Lower leg skin (tissue), 4 donors: ENCODE data around the gene ZBTB7C. TPM values are rescaled to one million over a fixed set of nuclear protein-coding genes. Genes with fewer than 3 reads are reported as not detected.

ENCODE experiments used
- DNase-seq, 2 donors: peaks; one replicate each; pipeline ENCODE4 v3.0.0-alpha.2; 2019; ENCODE audit warnings: low spot score in 2 of 2
- H3K4me3 ChIP-seq: fragments of 200-600 bp; sonication (generic); 2 replicates; pipeline ENCODE4 v1.5.1; 2017; ENCODE audit warnings: mild to moderate bottlenecking, low read depth; ENCODE audit not compliant: poor library complexity, severe bottlenecking
- POLR2A ChIP-seq, 2 donors: fragments of 450-650 bp; IDR thresholded peaks; one replicate each; pipeline ENCODE4 v1.6.1; 2016 to 2017; ENCODE audit warnings: antibody characterized with exemption in 2 of 2, mild to moderate bottlenecking in 1 of 2, moderate library complexity in 1 of 2
- WGBS, 2 donors: methylation state at CpG; one replicate each; pipeline ENCODE4 v1.1.5; 2018; 5-methylcytosine and 5-hydroxymethylcytosine counted together
- intact Hi-C: fragments of 100-400 bp; cut with DNase I; formaldehyde crosslinking; loops from one replicate; pipeline ENCODE4 v1.15.0; 2023; ENCODE audit warnings: low total_unique reads
- total RNA-seq, 4 donors: library from RNA; depleted of rRNA; stranded (reverse); fragments of >200 nt; gene quantifications; one replicate each; pipeline ENCODE4 v1.1.0, GENCODE V29; 2016
- TF ChIP-seq, protein P1 (sequence below), 3 donors: fragments of 450-650 bp; IDR thresholded peaks; one replicate each; pipeline ENCODE4 v1.5.1; 2016; ENCODE audit warnings: antibody characterized with exemption in 3 of 3, mild to moderate bottlenecking in 3 of 3, moderate library complexity in 2 of 3

ZBTB7C gene
- total RNA-seq, 4 donors from 2014 or later = 44.2 to 59.7 (median 50.7) TPM

DNA sequence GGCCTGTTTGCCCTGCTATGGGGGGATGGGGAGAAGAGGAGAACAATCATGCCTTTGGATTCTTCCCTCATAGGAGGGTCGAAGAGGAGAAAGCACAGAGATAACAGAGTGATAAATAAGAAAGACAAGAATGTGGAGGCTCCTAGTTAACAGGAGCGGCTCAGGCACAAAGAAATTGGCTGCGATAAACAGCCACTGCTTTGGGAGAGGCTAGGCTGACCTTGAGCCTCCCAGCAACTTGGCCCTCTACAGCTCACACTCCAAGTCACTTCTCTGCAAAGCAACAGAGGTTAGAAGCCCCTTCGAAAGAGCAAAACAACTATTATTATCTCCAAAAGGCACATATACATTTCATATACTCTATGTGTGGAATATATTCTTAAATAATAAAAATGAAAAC lies 69.5 kb downstream of the ZBTB7C start:
- WGBS, 2 donors = 86 to 87% methylated on average over 4 of the region's 4 CpGs
- intact Hi-C loops = loop anchor here (10.0 kb wide), 1 partner anchor 305 kb away; no protein-coding TSS in a partner anchor
- no peak overlapping the region for H3K4me3 ChIP-seq
- DNase-seq = no peak
- TF ChIP-seq, protein P1, sequence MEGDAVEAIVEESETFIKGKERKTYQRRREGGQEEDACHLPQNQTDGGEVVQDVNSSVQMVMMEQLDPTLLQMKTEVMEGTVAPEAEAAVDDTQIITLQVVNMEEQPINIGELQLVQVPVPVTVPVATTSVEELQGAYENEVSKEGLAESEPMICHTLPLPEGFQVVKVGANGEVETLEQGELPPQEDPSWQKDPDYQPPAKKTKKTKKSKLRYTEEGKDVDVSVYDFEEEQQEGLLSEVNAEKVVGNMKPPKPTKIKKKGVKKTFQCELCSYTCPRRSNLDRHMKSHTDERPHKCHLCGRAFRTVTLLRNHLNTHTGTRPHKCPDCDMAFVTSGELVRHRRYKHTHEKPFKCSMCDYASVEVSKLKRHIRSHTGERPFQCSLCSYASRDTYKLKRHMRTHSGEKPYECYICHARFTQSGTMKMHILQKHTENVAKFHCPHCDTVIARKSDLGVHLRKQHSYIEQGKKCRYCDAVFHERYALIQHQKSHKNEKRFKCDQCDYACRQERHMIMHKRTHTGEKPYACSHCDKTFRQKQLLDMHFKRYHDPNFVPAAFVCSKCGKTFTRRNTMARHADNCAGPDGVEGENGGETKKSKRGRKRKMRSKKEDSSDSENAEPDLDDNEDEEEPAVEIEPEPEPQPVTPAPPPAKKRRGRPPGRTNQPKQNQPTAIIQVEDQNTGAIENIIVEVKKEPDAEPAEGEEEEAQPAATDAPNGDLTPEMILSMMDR (IDR thresholded peaks at IDR 0.05) = no peak
- no peak for TF ChIP-seq POLR2A (IDR thresholded peaks at IDR 0.05)

DNA sequence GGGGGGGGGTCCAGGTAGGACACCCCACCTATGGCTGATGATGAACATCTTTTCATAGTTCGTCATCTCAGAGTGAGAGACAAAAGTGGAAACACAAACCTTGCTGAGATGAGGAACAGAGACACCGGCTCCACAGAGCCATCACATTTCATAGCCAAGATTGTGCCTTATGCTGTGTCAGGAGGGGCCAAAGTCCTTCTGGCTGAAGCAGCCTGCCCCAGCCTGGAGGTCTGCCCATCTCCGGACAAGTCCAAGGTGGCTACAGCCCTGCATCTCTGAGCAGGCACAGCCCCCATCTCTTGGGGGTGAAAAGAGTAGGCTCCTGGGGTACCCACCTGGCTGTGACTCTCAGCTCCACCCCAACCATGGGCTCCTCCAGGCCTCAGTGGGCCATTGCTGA lies 70.3 kb downstream of the ZBTB7C start:
- DNase-seq = no peak
- WGBS, 2 donors = 96 to 97% methylated on average over 3 of the region's 3 CpGs
- H3K4me3 ChIP-seq = no peak overlapping the region
- TF ChIP-seq, protein P1 (IDR thresholded peaks at IDR 0.05) = no peak
- TF ChIP-seq POLR2A (IDR thresholded peaks at IDR 0.05) = no peak
- intact Hi-C loops = loop anchor here (10.0 kb wide), 1 partner anchor 304 kb away; no protein-coding TSS in a partner anchor

DNA sequence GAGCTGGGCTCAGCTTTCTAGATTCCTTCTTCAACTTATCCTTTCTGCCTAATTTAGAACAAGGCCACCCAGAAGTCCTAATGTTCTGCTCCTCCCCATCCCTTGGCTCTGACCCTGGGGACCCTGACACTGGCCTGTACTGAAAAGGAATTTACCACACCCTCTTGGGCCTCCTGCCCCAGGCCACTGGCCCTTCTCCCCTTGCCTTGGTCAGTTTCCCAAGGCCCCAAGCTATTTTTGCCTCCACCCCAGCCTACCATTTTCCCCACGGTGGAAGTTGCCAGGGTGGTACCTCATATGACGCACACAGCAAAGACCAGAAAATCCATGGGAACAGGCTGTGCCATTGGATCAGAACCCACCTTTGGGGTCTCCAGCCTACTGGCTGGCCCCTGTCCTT lies 72.1 kb downstream of the ZBTB7C start:
- TF ChIP-seq POLR2A (IDR thresholded peaks at IDR 0.05) = no peak
- TF ChIP-seq, protein P1 (IDR thresholded peaks at IDR 0.05) = no peak
- H3K4me3 ChIP-seq = no peak overlapping the region
- WGBS, 2 donors = 73 to 83% methylated on average over 2 of the region's 2 CpGs
- no peak for DNase-seq
- intact Hi-C loops = loop anchor here (10.0 kb wide), 1 partner anchor 302 kb away; no protein-coding TSS in a partner anchor

DNA sequence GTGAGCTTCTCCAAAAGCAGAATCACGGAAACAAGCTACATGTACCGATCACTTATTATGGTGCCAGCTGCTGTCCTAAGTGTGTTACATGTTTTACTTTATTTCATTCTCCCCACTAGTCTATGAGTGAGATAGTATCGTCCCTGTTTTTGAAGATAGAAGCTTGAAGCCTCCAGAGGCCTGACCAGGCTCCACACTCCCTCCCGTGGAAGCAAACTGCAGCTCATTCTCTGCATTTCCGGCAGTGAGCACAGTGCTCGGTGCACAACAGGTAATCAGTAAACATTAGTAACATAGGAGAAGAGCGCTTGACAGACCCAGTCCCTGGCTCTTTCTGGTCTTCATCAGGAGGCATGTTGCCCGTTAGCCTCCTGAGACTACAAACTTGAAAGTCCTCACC lies 72.9 kb downstream of the ZBTB7C start:
- intact Hi-C loops = loop anchor here (10.0 kb wide), 1 partner anchor 302 kb away; no protein-coding TSS in a partner anchor
- DNase-seq = no peak
- TF ChIP-seq, protein P1 (IDR thresholded peaks at IDR 0.05) = no peak
- WGBS, 2 donors = 65 to 78% methylated on average over 8 of the region's 8 CpGs
- no peak overlapping the region for H3K4me3 ChIP-seq

DNA sequence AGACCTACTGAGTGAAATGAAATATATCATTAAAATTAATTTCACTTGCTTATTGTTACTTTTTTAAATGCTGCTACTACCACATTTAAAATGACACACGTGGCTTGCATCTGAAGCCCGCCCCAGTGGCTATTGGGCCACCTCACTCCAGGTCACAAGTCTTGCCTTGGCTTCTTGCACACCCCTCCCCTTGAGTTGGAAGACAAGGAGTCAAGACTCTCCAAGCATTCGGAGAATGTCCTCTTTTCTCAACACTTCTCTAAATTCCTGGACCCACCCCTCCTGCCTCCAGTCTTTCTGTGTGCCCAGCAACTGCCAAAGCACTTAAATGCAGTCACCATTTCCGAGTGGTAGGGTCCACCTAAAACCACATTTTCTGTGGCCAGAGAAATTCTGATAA lies 73.4 kb downstream of the ZBTB7C start:
- no peak for DNase-seq
- TF ChIP-seq, protein P1 (IDR thresholded peaks at IDR 0.05) = no peak
- TF ChIP-seq POLR2A (IDR thresholded peaks at IDR 0.05) = no peak
- intact Hi-C loops = loop anchor here (10.0 kb wide), 1 partner anchor 301 kb away; no protein-coding TSS in a partner anchor
- 72 to 75% methylated on average over 4 of the region's 4 CpGs for WGBS, 2 donors
- no peak overlapping the region for H3K4me3 ChIP-seq

DNA sequence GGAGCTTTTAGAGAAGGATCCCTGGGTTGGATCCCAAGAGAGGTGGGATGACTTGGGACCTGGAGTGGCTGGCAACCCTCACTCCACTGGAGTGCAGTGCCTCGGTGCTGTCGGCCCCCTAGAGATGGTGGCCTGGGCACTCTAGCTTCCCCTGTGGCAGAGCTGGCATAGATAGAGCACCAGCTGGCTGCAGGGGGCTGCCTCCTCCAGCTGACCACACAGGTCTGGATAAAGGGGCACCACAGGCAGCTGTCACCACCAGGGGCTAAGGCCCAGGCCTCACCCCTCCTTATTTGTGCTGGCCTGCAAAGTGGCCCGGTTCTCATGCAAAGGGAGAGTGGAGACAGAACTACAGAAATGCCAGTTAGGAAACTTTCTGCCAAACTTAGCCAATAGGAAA lies 74.3 kb downstream of the ZBTB7C start:
- H3K4me3 ChIP-seq = no peak overlapping the region
- DNase-seq = no peak
- no peak for TF ChIP-seq POLR2A (IDR thresholded peaks at IDR 0.05)
- TF ChIP-seq, protein P1 (IDR thresholded peaks at IDR 0.05) = no peak
- intact Hi-C loops = loop anchor here (10.0 kb wide), 1 partner anchor 300 kb away; no protein-coding TSS in a partner anchor
- WGBS, 2 donors = 89 to 95% methylated on average over 3 of the region's 3 CpGs
